Lung (tissue), 12 donors: Measurements from ENCODE around the gene DCN. TPM values are rescaled to one million over a fixed set of nuclear protein-coding genes. Genes with fewer than 3 reads are reported as not detected.

Source experiments
- ATAC-seq: fragments of 200-7000 bp; cut with Tn5 transposase; one replicate; pipeline ENCODE4 v1.9.1; 2020; ENCODE audit warnings: moderate number of reproducible peaks; ENCODE audit not compliant: insufficient read depth, low FRiP score
- DNase-seq, 3 donors: peaks; one replicate each; pipeline ENCODE4 v3.0.0-alpha.2; 2013 to 2017
- H3K27ac ChIP-seq, 2 donors: one replicate each; pipeline ENCODE4 v1.5.1; 2013; ENCODE audit warnings: mild to moderate bottlenecking in 2 of 2, moderate library complexity in 2 of 2, control low read depth in 1 of 2, inconsistent platforms in 1 of 2, low read depth in 1 of 2, low read length in 1 of 2
- H3K27me3 ChIP-seq, 3 donors: one replicate each; pipeline ENCODE4 v1.5.1; 2013; ENCODE audit warnings: low read length in 2 of 3; ENCODE audit not compliant: control insufficient read depth in 3 of 3, insufficient read depth in 3 of 3
- H3K36me3 ChIP-seq, 4 donors: one replicate each; pipeline ENCODE4 v1.5.1; 2013; ENCODE audit warnings: low read length in 4 of 4, mild to moderate bottlenecking in 1 of 4, moderate library complexity in 1 of 4; ENCODE audit not compliant: control insufficient read depth in 4 of 4, insufficient read depth in 4 of 4
- H3K4me1 ChIP-seq, 5 donors: one replicate each; pipeline ENCODE4 v1.5.1; 2013; ENCODE audit warnings: low read length in 5 of 5, mild to moderate bottlenecking in 2 of 5, moderate library complexity in 1 of 5; ENCODE audit not compliant: control insufficient read depth in 5 of 5, insufficient read depth in 5 of 5
- H3K4me3 ChIP-seq: one replicate; pipeline ENCODE4 v1.5.1; 2013; ENCODE audit warnings: mild to moderate bottlenecking, control low read depth, moderate library complexity
- H3K9ac ChIP-seq, 2 donors: one replicate each; pipeline ENCODE4 v1.5.1; 2013; ENCODE audit warnings: low read length in 2 of 2, control low read depth in 1 of 2; ENCODE audit not compliant: insufficient read depth in 1 of 2
- H3K9me3 ChIP-seq, 4 donors: one replicate each; pipeline ENCODE4 v1.5.1; 2013; ENCODE audit warnings: low read length in 3 of 4, mild to moderate bottlenecking in 1 of 4, moderate library complexity in 1 of 4; ENCODE audit not compliant: control insufficient read depth in 4 of 4, insufficient read depth in 3 of 4
- WGBS, 2 donors: extraction: QIAGEN DNeasy Blood & Tissue Kit; methylation state at CpG; one replicate each; pipeline ENCODE4 v1.1.7; 2013; 5-methylcytosine and 5-hydroxymethylcytosine counted together
- polyA plus RNA-seq, 2 donors: library from polyadenylated mRNA; stranded (reverse); fragments of 200-250 nt; gene quantifications; one replicate each; pipeline ENCODE4 v1.2.1, GENCODE V29; 2013
- total RNA-seq, 2 donors: library from RNA; depleted of rRNA in 1 of 2; stranded (reverse); fragments of >200 nt in 1 of 2; gene quantifications; one replicate each; pipeline ENCODE4 v1.2.1, GENCODE V29; 2014 to 2021
- TF ChIP-seq, protein P1 (sequence below): IDR thresholded peaks from 2 replicates; pipeline ENCODE4 v1.5.1; 2012; ENCODE audit warnings: mild to moderate bottlenecking; ENCODE audit errors: control extremely low read depth, extremely low read depth
- donor health status: control.
- donor health status: control.
- donor health status: Bipolar disorder and iron deficiency.
- donor health status: healthy.
- donor health status: DM: yes; HTN: yes; CAD: no.

The DCN gene
- total and polyA plus RNA-seq, 4 donors, result 178 to 1,047 (median 509) TPM

- WGBS, 2 donors, result 72 to 90% methylated on average over 2 of the region's 2 CpGs
- no peak overlapping the region for H3K27ac ChIP-seq
These were observed 3.5 kb upstream of the DCN start for GRCh38 chr12:91186156-91186555.

GRCh38 chr12:91185421-91185820, 2.8 kb upstream of the DCN start:
- H3K9ac ChIP-seq, result no peak overlapping the region
- H3K9me3 ChIP-seq, result no peaks in the 10 kb centered on the region
- DNase-seq, result no peak
- ATAC-seq, result no peak
- peaks cover 0 to 30% (median 0%) of the 10 kb centered on the region in 5 donors for H3K4me1 ChIP-seq
- H3K36me3 ChIP-seq, result no peaks in the 10 kb centered on the region
- H3K4me3 ChIP-seq, result no peak overlapping the region
- TF ChIP-seq, protein P1, sequence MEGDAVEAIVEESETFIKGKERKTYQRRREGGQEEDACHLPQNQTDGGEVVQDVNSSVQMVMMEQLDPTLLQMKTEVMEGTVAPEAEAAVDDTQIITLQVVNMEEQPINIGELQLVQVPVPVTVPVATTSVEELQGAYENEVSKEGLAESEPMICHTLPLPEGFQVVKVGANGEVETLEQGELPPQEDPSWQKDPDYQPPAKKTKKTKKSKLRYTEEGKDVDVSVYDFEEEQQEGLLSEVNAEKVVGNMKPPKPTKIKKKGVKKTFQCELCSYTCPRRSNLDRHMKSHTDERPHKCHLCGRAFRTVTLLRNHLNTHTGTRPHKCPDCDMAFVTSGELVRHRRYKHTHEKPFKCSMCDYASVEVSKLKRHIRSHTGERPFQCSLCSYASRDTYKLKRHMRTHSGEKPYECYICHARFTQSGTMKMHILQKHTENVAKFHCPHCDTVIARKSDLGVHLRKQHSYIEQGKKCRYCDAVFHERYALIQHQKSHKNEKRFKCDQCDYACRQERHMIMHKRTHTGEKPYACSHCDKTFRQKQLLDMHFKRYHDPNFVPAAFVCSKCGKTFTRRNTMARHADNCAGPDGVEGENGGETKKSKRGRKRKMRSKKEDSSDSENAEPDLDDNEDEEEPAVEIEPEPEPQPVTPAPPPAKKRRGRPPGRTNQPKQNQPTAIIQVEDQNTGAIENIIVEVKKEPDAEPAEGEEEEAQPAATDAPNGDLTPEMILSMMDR, result no peak
- 89 to 91% methylated on average over 1 of the region's 1 CpG for WGBS, 2 donors
- no peak overlapping the region for H3K27ac ChIP-seq
- no peaks in the 10 kb centered on the region for H3K27me3 ChIP-seq

More at GRCh38 chr12:91186156-91186555, 3.5 kb upstream of the DCN start:
- no peaks in the 10 kb centered on the region for H3K9me3 ChIP-seq
- no peak overlapping the region for H3K4me3 ChIP-seq
- no peak overlapping the region for H3K9ac ChIP-seq
- H3K27me3 ChIP-seq, result no peaks in the 10 kb centered on the region
- ATAC-seq (no peak), DNase-seq (no peak)
- TF ChIP-seq, protein P1, result no peak
- H3K36me3 ChIP-seq, result no peaks in the 10 kb centered on the region
- peaks cover 0 to 32% (median 0%) of the 10 kb centered on the region in 5 donors for H3K4me1 ChIP-seq

GRCh38 chr12:91183551-91183950, 934 bp upstream of the DCN start:
- no peak overlapping the region for H3K4me3 ChIP-seq
- peaks cover 0 to 7% (median 1%) of the 10 kb centered on the region in 4 donors for H3K36me3 ChIP-seq
- DNase-seq (peak in 2 of 3 donors; percentile 64 to 79), ATAC-seq (no peak)
- TF ChIP-seq, protein P1, result no peak
- 49 to 64% methylated on average over 2 of the region's 2 CpGs for WGBS, 2 donors
- H3K9me3 ChIP-seq, result no peaks in the 10 kb centered on the region
- H3K27ac ChIP-seq, result no peak overlapping the region
- peak overlapping the region in 1 of 2 donors; percentile 95 for H3K9ac ChIP-seq
- peaks cover 0 to 26% (median 0%) of the 10 kb centered on the region in 5 donors for H3K4me1 ChIP-seq
- H3K27me3 ChIP-seq, result no peaks in the 10 kb centered on the region
